ENCODE data around the gene MYRFL. TPM values are rescaled to one million over a fixed set of nuclear protein-coding genes. Genes with fewer than 3 reads are reported as not detected.
A peak's percentile ranks its signal among the peaks of the same experiment; 100 is the strongest.
"Not testable (repeated sequence)": the region's sequence is repeated elsewhere in the genome, so short reads cannot be mapped to it uniquely, and the experiment has no call there.

The MYRFL gene
- total RNA-seq, 1 experiment from 2014 or later = not detected

- no peak for DNase-seq (ENCODE audit: low read depth)
These were observed 18.6 kb downstream of the MYRFL start for GRCh38 chr12:69843608-69844007.

- no peak for DNase-seq (ENCODE audit: low read depth)
These were observed 19.4 kb downstream of the MYRFL start for GRCh38 chr12:69844416-69844815.

GRCh38 chr12:69844836-69845235 is 19.8 kb downstream of the MYRFL start:
- DNase-seq (ENCODE audit: low read depth) = no peak

- DNase-seq (ENCODE audit: low read depth) = no peak
These were observed 21.9 kb downstream of the MYRFL start for GRCh38 chr12:69846976-69847375.

- no peak for DNase-seq (ENCODE audit: low read depth)
These were observed 26.9 kb downstream of the MYRFL start for GRCh38 chr12:69851976-69852375.

GRCh38 chr12:69853176-69853961 is 28.3 kb downstream of the MYRFL start:
- DNase-seq (ENCODE audit: low read depth) = not testable (repeated sequence)

GRCh38 chr12:69866698-69867097 is 41.7 kb downstream of the MYRFL start:
- DNase-seq (ENCODE audit: low read depth) = no peak

- no peak for DNase-seq (ENCODE audit: low read depth)
These were observed 43.7 kb downstream of the MYRFL start for GRCh38 chr12:69868695-69869094.

GRCh38 chr12:69872804-69873203 is 47.8 kb downstream of the MYRFL start:
- DNase-seq (ENCODE audit: low read depth) = no peak

GRCh38 chr12:69873429-69873828 is 48.4 kb downstream of the MYRFL start:
- no peak for DNase-seq (ENCODE audit: low read depth)

GRCh38 chr12:69874606-69875005 is 49.6 kb downstream of the MYRFL start:
- DNase-seq (ENCODE audit: low read depth) = no peak

- DNase-seq (ENCODE audit: low read depth) = no peak
These were observed 50.4 kb downstream of the MYRFL start for GRCh38 chr12:69875416-69875935.

GRCh38 chr12:69879007-69879960 is 54.3 kb downstream of the MYRFL start:
- DNase-seq (ENCODE audit: low read depth) = peak; percentile 75

- DNase-seq (ENCODE audit: low read depth) = no peak
These were observed 55.5 kb downstream of the MYRFL start for GRCh38 chr12:69880571-69880970.

GRCh38 chr12:69881771-69882170 is 56.7 kb downstream of the MYRFL start:
- no peak for DNase-seq (ENCODE audit: low read depth)

GRCh38 chr12:69884386-69884785 is 59.4 kb downstream of the MYRFL start:
- no peak for DNase-seq (ENCODE audit: low read depth)

- no peak for DNase-seq (ENCODE audit: low read depth)
These were observed 60.6 kb downstream of the MYRFL start for GRCh38 chr12:69885658-69886057.

GRCh38 chr12:69886109-69886508 is 61.1 kb downstream of the MYRFL start:
- no peak for DNase-seq (ENCODE audit: low read depth)

- DNase-seq (ENCODE audit: low read depth) = no peak
These were observed 61.7 kb downstream of the MYRFL start for GRCh38 chr12:69886715-69887114.

GRCh38 chr12:69888901-69889300 is 63.9 kb downstream of the MYRFL start:
- DNase-seq (ENCODE audit: low read depth) = no peak

- DNase-seq (ENCODE audit: low read depth) = no peak
These were observed 69.9 kb downstream of the MYRFL start for GRCh38 chr12:69894800-69895383.

Measured in Daoy (cell line).